Measurements from ENCODE around the gene CWC25. TPM values are rescaled to one million over a fixed set of nuclear protein-coding genes. Genes with fewer than 3 reads are reported as not detected.

Gene CWC25
- total and polyA plus RNA-seq, 2 of the 13 experiments (the other 11 are each of a cell fraction or from before 2014, with no cell fraction given), result 15.6 to 22.7 TPM

GRCh38 chr17:38870259-38871165 is 45.4 kb upstream of the CWC25 start (continued):
- TF ChIP-seq, protein P1, sequence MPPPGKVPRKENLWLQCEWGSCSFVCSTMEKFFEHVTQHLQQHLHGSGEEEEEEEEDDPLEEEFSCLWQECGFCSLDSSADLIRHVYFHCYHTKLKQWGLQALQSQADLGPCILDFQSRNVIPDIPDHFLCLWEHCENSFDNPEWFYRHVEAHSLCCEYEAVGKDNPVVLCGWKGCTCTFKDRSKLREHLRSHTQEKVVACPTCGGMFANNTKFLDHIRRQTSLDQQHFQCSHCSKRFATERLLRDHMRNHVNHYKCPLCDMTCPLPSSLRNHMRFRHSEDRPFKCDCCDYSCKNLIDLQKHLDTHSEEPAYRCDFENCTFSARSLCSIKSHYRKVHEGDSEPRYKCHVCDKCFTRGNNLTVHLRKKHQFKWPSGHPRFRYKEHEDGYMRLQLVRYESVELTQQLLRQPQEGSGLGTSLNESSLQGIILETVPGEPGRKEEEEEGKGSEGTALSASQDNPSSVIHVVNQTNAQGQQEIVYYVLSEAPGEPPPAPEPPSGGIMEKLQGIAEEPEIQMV (CRISPR knock-in tag; IDR thresholded peaks at IDR 0.05; ENCODE audit: low read depth), result no peak; the same call in 1 of the 2 replicates
- peak; percentile 33; the same call in 1 of the 2 replicates for TF ChIP-seq TGIF2 (CRISPR knock-in tag; IDR thresholded peaks at IDR 0.05)
- 0 out of 2 replicates have a peak, but pooled peaks have one; percentile 30 for TF ChIP-seq KLF13 (CRISPR knock-in tag; IDR thresholded peaks at IDR 0.05)
- no peak; the same call in 1 of the 2 replicates for TF ChIP-seq HMG20A (CRISPR knock-in tag; IDR thresholded peaks at IDR 0.05; ENCODE audit: borderline replicate concordance)
- TF ChIP-seq ZNF879 (CRISPR knock-in tag; IDR thresholded peaks at IDR 0.05), result peak; percentile 56; the same call in 1 of the 2 replicates
- no peak for TF ChIP-seq PLRG1 (conservative IDR thresholded peaks at IDR 0.05)
- 0 out of 2 replicates have a peak, but pooled peaks have one; percentile 27 for TF ChIP-seq ZNF737 (CRISPR knock-in tag; IDR thresholded peaks at IDR 0.05; ENCODE audit: borderline replicate concordance)
- TF ChIP-seq PRMT3 (CRISPR knock-in tag; IDR thresholded peaks at IDR 0.05; ENCODE audit: borderline replicate concordance, low read depth), result no peak
- TF ChIP-seq DNMT3B (CRISPR knock-in tag; conservative IDR thresholded peaks at IDR 0.05), result peak; percentile 16; the same call in 1 of the 2 replicates
- 0 out of 2 replicates have a peak, but pooled peaks have one; percentile 33 for TF ChIP-seq ZNF430 (CRISPR knock-in tag; IDR thresholded peaks at IDR 0.05)
- 0 out of 2 replicates have a peak, but pooled peaks have one; percentile 33 for TF ChIP-seq ZSCAN21 (CRISPR knock-in tag; IDR thresholded peaks at IDR 0.05; ENCODE audit: borderline replicate concordance)
- TF ChIP-seq ZNF501 (CRISPR knock-in tag; IDR thresholded peaks at IDR 0.05), result no peak
- no peak for TF ChIP-seq TCF12 (IDR thresholded peaks at IDR 0.05)
- peak; percentile 79; the same call in 1 of the 2 replicates for TF ChIP-seq TCF12 (CRISPR knock-in tag; IDR thresholded peaks at IDR 0.05)
- peak; percentile 86; the same call in 1 of the 2 replicates for TF ChIP-seq ZBTB3 (CRISPR knock-in tag; IDR thresholded peaks at IDR 0.05; ENCODE audit: borderline replicate concordance, low read depth)
- no peak; a peak in 1 of 4 replicates for TF ChIP-seq POLR2A (IDR thresholded peaks at IDR 0.05; ENCODE audit: insufficient read depth in 1 of 2, low read depth in 2 of 2, low read length in 2 of 2)
- no peak for TF ChIP-seq TOE1 (CRISPR knock-in tag; IDR thresholded peaks at IDR 0.05)
- no peak; the same call in 1 of the 2 replicates for TF ChIP-seq SMYD3 (CRISPR knock-in tag; IDR thresholded peaks at IDR 0.05)
- TF ChIP-seq ATF5 (CRISPR knock-in tag; IDR thresholded peaks at IDR 0.05; ENCODE audit: low read depth), result no peak; the same call in 1 of the 2 replicates
- no peak for TF ChIP-seq CENPT (CRISPR knock-in tag; IDR thresholded peaks at IDR 0.05; ENCODE audit: low read depth)
- TF ChIP-seq IKZF1 (IDR thresholded peaks at IDR 0.05), result no peak
- no peak for TF ChIP-seq MIXL1 (CRISPR knock-in tag; IDR thresholded peaks at IDR 0.05)
- TF ChIP-seq, protein P2, sequence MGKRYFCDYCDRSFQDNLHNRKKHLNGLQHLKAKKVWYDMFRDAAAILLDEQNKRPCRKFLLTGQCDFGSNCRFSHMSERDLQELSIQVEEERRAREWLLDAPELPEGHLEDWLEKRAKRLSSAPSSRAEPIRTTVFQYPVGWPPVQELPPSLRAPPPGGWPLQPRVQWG (CRISPR knock-in tag; IDR thresholded peaks at IDR 0.05; ENCODE audit: borderline replicate concordance, low read depth), result no peak
- TF ChIP-seq SOX6 (IDR thresholded peaks at IDR 0.05), result no peak
- peak; percentile 42 for TF ChIP-seq SOX6 (CRISPR knock-in tag; IDR thresholded peaks at IDR 0.05)
- TF ChIP-seq ZEB1 (IDR thresholded peaks at IDR 0.05; ENCODE audit: insufficient replicate concordance, low read depth), result peak; percentile 36
- no peak; the same call in 1 of the 2 replicates for TF ChIP-seq BORCS8-MEF2B (CRISPR knock-in tag; IDR thresholded peaks at IDR 0.05)

Measured in HepG2 (cell line).